Smooth muscle cell (in vitro differentiated cells): ENCODE measurements around the gene SIGLEC11. TPM values are rescaled to one million over a fixed set of nuclear protein-coding genes. Genes with fewer than 3 reads are reported as not detected.
"Not testable (repeated sequence)": the region's sequence is repeated elsewhere in the genome, so short reads cannot be mapped to it uniquely, and the experiment has no call there.

Experiments used
- DNase-seq: peaks from one replicate; lab custom pipeline; 2025; ENCODE audit not compliant: unreplicated experiment; lab: John Stamatoyannopoulos, UW
- H2AFZ ChIP-seq: fragments of 200-600 bp; sonication (generic); 2 replicates; pipeline ENCODE4 v1.6.0; 2016; ENCODE audit warnings: antibody characterized with exemption, low read depth, mild to moderate bottlenecking
- H3F3A ChIP-seq: fragments of 200-600 bp; sonication (generic); 2 replicates; pipeline ENCODE4 v1.6.0; 2017; ENCODE audit warnings: antibody characterized with exemption, low read depth
- H3K27ac ChIP-seq: fragments of 200-600 bp; sonication (generic); 2 replicates; pipeline ENCODE4 v1.5.1; 2016; ENCODE audit warnings: low read depth, mild to moderate bottlenecking
- H3K27me3 ChIP-seq: fragments of 200-600 bp; sonication (generic); 2 replicates; pipeline ENCODE4 v1.6.1; 2016; ENCODE audit warnings: low read depth, mild to moderate bottlenecking
- H3K36me3 ChIP-seq: fragments of 200-600 bp; sonication (generic); 2 replicates; pipeline ENCODE4 v1.5.1; 2016; ENCODE audit warnings: low read depth
- H3K4me1 ChIP-seq: fragments of 200-600 bp; sonication (generic); 2 replicates; pipeline ENCODE4 v1.5.1; 2016; ENCODE audit warnings: low read depth
- H3K4me2 ChIP-seq: fragments of 200-600 bp; sonication (generic); 2 replicates; pipeline ENCODE4 v1.6.0; 2016; ENCODE audit warnings: mild to moderate bottlenecking
- H3K4me3 ChIP-seq: fragments of 200-600 bp; sonication (generic); 2 replicates; pipeline ENCODE4 v1.5.1; 2016; ENCODE audit warnings: mild to moderate bottlenecking
- H3K79me2 ChIP-seq: fragments of 200-600 bp; sonication (generic); 2 replicates; pipeline ENCODE4 v1.6.0; 2016; ENCODE audit warnings: low read depth, mild to moderate bottlenecking
- H3K9ac ChIP-seq: fragments of 200-600 bp; sonication (generic); 2 replicates; pipeline ENCODE4 v1.6.0; 2016; ENCODE audit warnings: low read depth
- H3K9me3 ChIP-seq: fragments of 200-600 bp; sonication (generic); replicated peaks from 2 replicates; pipeline ENCODE4 v1.5.1; 2016; ENCODE audit warnings: low read depth
- H4K20me1 ChIP-seq: fragments of 200-600 bp; sonication (generic); 2 replicates; pipeline ENCODE4 v1.6.0; 2016; ENCODE audit warnings: low read depth
- CTCF ChIP-seq: fragments of 200-600 bp; sonication (generic); IDR thresholded peaks from 2 replicates; pipeline ENCODE4 v1.5.1; 2017; ENCODE audit warnings: borderline replicate concordance, mild to moderate bottlenecking, antibody characterized with exemption; ENCODE audit not compliant: insufficient read depth, poor library complexity, severe bottlenecking
- WGBS: methylation state at CpG from one replicate; pipeline ENCODE4 v1.1.7; 2016; ENCODE audit warnings: low lambda C conversion rate; 5-methylcytosine and 5-hydroxymethylcytosine counted together
- polyA plus RNA-seq: library from polyadenylated mRNA; unstranded; fragments of >200 nt; fragmentation: Nextera tagmentation; extraction: Ambion mirVana; gene quantifications from 2 replicates; pipeline ENCODE4 v1.2.1, GENCODE V29; 2016
- total RNA-seq: library from RNA; depleted of rRNA; stranded (reverse); fragments of >200 nt; gene quantifications from 2 replicates; pipeline ENCODE4 v1.2.3, GENCODE V29; 2014

SIGLEC11 gene
- total and polyA plus RNA-seq, 2 experiments from 2014 or later = not detected

DNA sequence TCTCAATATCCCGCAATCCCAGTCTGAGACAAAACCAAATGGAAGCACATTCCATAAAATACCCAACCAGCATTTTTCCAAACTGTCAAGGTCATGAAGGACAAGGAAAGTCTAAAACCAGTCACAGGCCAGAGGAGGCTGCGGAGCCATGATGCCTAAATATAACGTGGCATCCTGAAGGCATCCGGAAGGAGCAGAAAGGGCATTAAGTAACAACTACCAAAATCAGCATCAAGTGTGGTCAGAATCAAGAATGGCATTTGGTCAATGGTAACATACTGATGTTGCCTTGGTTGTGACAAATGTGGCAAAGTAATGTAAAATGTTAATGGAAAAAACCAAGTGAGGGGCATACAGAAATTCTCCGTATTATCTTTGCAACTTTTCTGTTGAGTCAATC, 35.5 kb downstream of the SIGLEC11 start:
- 99% methylated on average over 5 of the region's 5 CpGs for WGBS
- H3K79me2 ChIP-seq = peaks cover 57% of the 10 kb centered on the region
- no peak overlapping the region for H3K4me2 ChIP-seq
- H3K27me3 ChIP-seq = no peaks in the 10 kb centered on the region
- peaks cover 7% of the 10 kb centered on the region for H3F3A ChIP-seq
- H3K4me1 ChIP-seq = peaks cover 3% of the 10 kb centered on the region
- TF ChIP-seq CTCF = no peak
- H3K27ac ChIP-seq = no peak overlapping the region
- no peak for DNase-seq
- H2AFZ ChIP-seq = no peak overlapping the region
- no peak overlapping the region for H3K9ac ChIP-seq
- H3K9me3 ChIP-seq = no peaks in the 10 kb centered on the region
- H4K20me1 ChIP-seq = peaks cover 70% of the 10 kb centered on the region
- no peak overlapping the region for H3K4me3 ChIP-seq
- no peaks in the 10 kb centered on the region for H3K36me3 ChIP-seq

DNA sequence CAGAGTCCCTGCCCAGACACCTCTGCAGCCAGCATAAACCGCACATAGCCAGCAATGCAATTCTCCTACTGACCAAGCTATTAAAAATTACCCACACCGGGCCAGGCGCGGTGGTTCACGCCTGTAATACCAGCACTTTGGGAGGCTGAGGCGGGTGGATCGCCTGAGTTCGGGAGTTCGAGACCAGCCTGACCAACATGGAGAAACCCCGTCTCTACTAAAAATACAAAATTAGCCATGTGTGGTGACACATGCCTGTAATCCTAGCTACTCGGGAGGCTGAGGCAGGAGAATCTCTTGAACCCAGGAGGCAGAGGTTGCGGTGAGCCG, 36.1 kb downstream of the SIGLEC11 start:
- H3K36me3 ChIP-seq = not testable (repeated sequence)
- 97% methylated on average over 13 of the region's 13 CpGs for WGBS

GRCh38 chr19:49924004-49924880, 36.7 kb downstream of the SIGLEC11 start:
- Histone ChIP-seq H3K4me2 (no peak overlapping the region), H3K4me3 (no peak overlapping the region), H3K9me3 (no peaks in the 10 kb centered on the region), H3K79me2 (peaks cover 66% of the 10 kb centered on the region), H3K27ac (no peak overlapping the region), H3F3A (peaks cover 4% of the 10 kb centered on the region), H3K4me1 (peaks cover 3% of the 10 kb centered on the region), H3K36me3 (no peaks in the 10 kb centered on the region), H3K27me3 (no peaks in the 10 kb centered on the region), H2AFZ (no peak overlapping the region), H4K20me1 (peaks cover 80% of the 10 kb centered on the region), H3K9ac (no peak overlapping the region)
- WGBS = 94% methylated on average over 25 of the region's 25 CpGs
- DNase-seq = no peak
- TF ChIP-seq CTCF = no peak

More for the DNA sequence above, 36.1 kb downstream of the SIGLEC11 start:
- not testable (repeated sequence) for DNase-seq, H3K9me3 ChIP-seq, H3K9ac ChIP-seq, H2AFZ ChIP-seq, H3K4me2 ChIP-seq, H3F3A ChIP-seq, H3K27ac ChIP-seq, H3K27me3 ChIP-seq, H3K4me1 ChIP-seq, H3K4me3 ChIP-seq
- peaks cover 74% of the 10 kb centered on the region for H4K20me1 ChIP-seq
- H3K79me2 ChIP-seq = peaks cover 62% of the 10 kb centered on the region

DNA sequence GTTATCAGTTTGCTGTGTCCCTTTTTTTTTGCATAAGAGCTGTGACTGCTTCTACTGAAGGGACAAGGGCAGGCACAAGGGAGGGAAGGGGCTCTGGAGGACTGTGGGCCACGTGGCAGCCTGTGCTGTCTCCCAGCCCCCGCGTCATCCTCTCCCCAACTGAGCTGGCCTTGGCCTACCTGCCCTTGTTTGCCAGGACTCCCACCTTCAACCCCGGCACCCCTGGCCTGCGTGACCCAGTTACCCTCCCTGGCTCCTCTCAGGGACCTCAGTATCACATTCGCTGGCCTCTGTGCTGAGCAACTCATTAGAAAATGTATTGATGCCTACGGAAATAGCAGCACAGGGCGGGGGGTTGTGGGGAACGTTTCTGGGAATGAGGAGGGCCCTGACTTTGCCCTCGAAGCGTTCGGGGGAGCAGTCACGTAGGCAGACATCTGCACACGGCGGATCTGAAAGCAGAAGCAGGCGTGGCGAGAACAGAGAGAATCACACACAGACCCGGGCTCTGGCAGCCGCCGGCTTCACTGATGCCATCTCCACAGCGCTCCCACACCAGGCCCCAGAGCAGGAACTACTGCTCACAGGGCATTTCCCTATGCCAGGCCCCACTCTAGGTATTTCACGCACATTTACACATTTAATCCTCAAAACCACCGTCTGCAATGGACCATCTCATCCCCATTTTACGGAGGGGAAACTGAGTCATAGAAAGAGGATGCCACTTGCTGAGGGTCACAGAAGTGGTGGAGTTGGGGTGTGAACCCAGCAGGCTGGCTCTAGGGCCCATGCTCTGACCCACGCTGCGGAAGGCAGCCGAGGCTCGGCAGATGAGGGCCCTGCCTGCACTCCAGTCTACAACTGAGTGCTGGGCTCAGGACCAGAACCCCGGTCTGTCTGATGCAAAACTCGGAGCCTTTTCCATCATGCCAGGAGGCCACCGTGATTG, 37.6 kb downstream of the SIGLEC11 start:
- H3K9ac ChIP-seq = no peak overlapping the region
- H3K27me3 ChIP-seq = no peaks in the 10 kb centered on the region
- no peak for TF ChIP-seq CTCF

More for the DNA sequence above, 37.6 kb downstream of the SIGLEC11 start:
- Histone ChIP-seq H3K9me3 (no peaks in the 10 kb centered on the region), H3K4me2 (no peak overlapping the region), H3K36me3 (no peaks in the 10 kb centered on the region), H3K79me2 (peaks cover 70% of the 10 kb centered on the region), H3K4me3 (no peak overlapping the region), H3F3A (no peaks in the 10 kb centered on the region), H3K27ac (no peak overlapping the region), H2AFZ (no peak overlapping the region), H4K20me1 (peaks cover 88% of the 10 kb centered on the region), H3K4me1 (peaks cover 3% of the 10 kb centered on the region)
- DNase-seq = no peak
- WGBS = 98% methylated on average over 29 of the region's 31 CpGs
